Spinal cord (tissue), 10 donors: ENCODE measurements around the gene ENAH. TPM values are rescaled to one million over a fixed set of nuclear protein-coding genes. Genes with fewer than 3 reads are reported as not detected.

Experiments
- DNase-seq, 6 donors: peaks; one replicate each; pipeline versions ENCODE4 v3.0.0 to v3.0.0-alpha.2; 2013 to 2015; ENCODE audit warnings: low spot score in 6 of 6, low read depth in 4 of 6
- H3K27ac ChIP-seq: one replicate; pipeline ENCODE4 v1.5.1; 2013; ENCODE audit warnings: low read depth, low read length, control low read depth
- H3K27me3 ChIP-seq: one replicate; pipeline ENCODE4 v1.6.1; 2013; ENCODE audit warnings: low read length; ENCODE audit not compliant: control insufficient read depth, insufficient read depth
- H3K36me3 ChIP-seq: one replicate; pipeline ENCODE4 v1.6.1; 2013; ENCODE audit warnings: low read length; ENCODE audit not compliant: control insufficient read depth, insufficient read depth
- H3K4me1 ChIP-seq: one replicate; pipeline ENCODE4 v1.6.1; 2013; ENCODE audit warnings: low read length; ENCODE audit not compliant: control insufficient read depth, insufficient read depth
- H3K4me3 ChIP-seq: one replicate; pipeline ENCODE4 v1.5.1; 2013; ENCODE audit warnings: low read depth, low read length, control low read depth
- H3K9me3 ChIP-seq: one replicate; pipeline ENCODE4 v1.6.1; 2013; ENCODE audit warnings: low read length; ENCODE audit not compliant: control insufficient read depth, insufficient read depth
- WGBS: methylation state at CpG from one replicate; pipeline ENCODE4 v1.1.5; 2013; ENCODE audit warnings: missing lambda C conversion rate; ENCODE audit not compliant: insufficient coverage; 5-methylcytosine and 5-hydroxymethylcytosine counted together
- polyA plus RNA-seq, 2 donors: library from polyadenylated mRNA; unstranded; fragments of 120-200 nt; gene quantifications; one replicate each; pipeline ENCODE4 v1.2.1, GENCODE V29; 2013; ENCODE audit not compliant: insufficient read length in 2 of 2
- total RNA-seq, 2 donors: library from RNA; depleted of rRNA in 1 of 2; stranded (reverse); fragments of 120-200 nt in 1 of 2; fragments of >200 nt in 1 of 2; gene quantifications; one replicate each; pipeline versions ENCODE4 v1.2.3 to v1.2.4, GENCODE V29; 2013 to 2014
- donor health status: healthy.

The ENAH gene
- total and polyA plus RNA-seq, 4 donors: 78.8 to 129 (median 88.9) TPM

GRCh38 chr1:225500624-225501192 is 152.2 kb downstream of the ENAH start:
- no peak overlapping the region for H3K27ac ChIP-seq
- H3K9me3 ChIP-seq: no peaks in the 10 kb centered on the region
- H3K4me3 ChIP-seq: no peak overlapping the region
- no peaks in the 10 kb centered on the region for H3K36me3 ChIP-seq
- H3K4me1 ChIP-seq: no peaks in the 10 kb centered on the region
- 60% methylated on average over 1 of the region's 4 CpGs for WGBS
- DNase-seq: no peak
- no peaks in the 10 kb centered on the region for H3K27me3 ChIP-seq

GRCh38 chr1:225498549-225499136 is 154.3 kb downstream of the ENAH start:
- no peaks in the 10 kb centered on the region for H3K9me3 ChIP-seq
- H3K4me1 ChIP-seq: no peaks in the 10 kb centered on the region
- no peaks in the 10 kb centered on the region for H3K27me3 ChIP-seq
- DNase-seq: peak in 1 of 6 donors; percentile 13
- no peak overlapping the region for H3K4me3 ChIP-seq
- no peak overlapping the region for H3K27ac ChIP-seq
- no CpG with 5 or more reads among the region's 4 CpGs for WGBS
- H3K36me3 ChIP-seq: no peaks in the 10 kb centered on the region

- no peaks in the 10 kb centered on the region for H3K27me3 ChIP-seq
- no peak overlapping the region for H3K27ac ChIP-seq
- no CpG with 5 or more reads among the region's 7 CpGs for WGBS
- DNase-seq: no peak
- no peaks in the 10 kb centered on the region for H3K9me3 ChIP-seq
- no peaks in the 10 kb centered on the region for H3K36me3 ChIP-seq
- no peaks in the 10 kb centered on the region for H3K4me1 ChIP-seq
- H3K4me3 ChIP-seq: no peak overlapping the region
Measured at GRCh38 chr1:225494789-225495359, 158.0 kb downstream of the ENAH start.

GRCh38 chr1:225493591-225494246 is 159.2 kb downstream of the ENAH start:
- no CpG with 5 or more reads among the region's 6 CpGs for WGBS
- Histone ChIP-seq H3K27me3 (no peaks in the 10 kb centered on the region), H3K4me1 (no peaks in the 10 kb centered on the region), H3K9me3 (no peaks in the 10 kb centered on the region), H3K4me3 (no peak overlapping the region), H3K36me3 (no peaks in the 10 kb centered on the region), H3K27ac (no peak overlapping the region)
- DNase-seq: peak in 1 of 6 donors; percentile 5

GRCh38 chr1:225488676-225489075 is 164.2 kb downstream of the ENAH start:
- Histone ChIP-seq H3K27ac (no peak overlapping the region), H3K9me3 (no peaks in the 10 kb centered on the region), H3K36me3 (no peaks in the 10 kb centered on the region), H3K4me3 (no peak overlapping the region), H3K4me1 (no peaks in the 10 kb centered on the region), H3K27me3 (no peaks in the 10 kb centered on the region)
- 65% methylated on average over 3 of the region's 5 CpGs for WGBS
- DNase-seq: peak in 2 of 6 donors; percentile 11 to 59

- Histone ChIP-seq H3K4me1 (peaks cover 9% of the 10 kb centered on the region), H3K9me3 (no peaks in the 10 kb centered on the region), H3K27ac (no peak overlapping the region), H3K27me3 (no peaks in the 10 kb centered on the region), H3K4me3 (no peak overlapping the region), H3K36me3 (no peaks in the 10 kb centered on the region)
- WGBS: 88% methylated on average over 2 of the region's 2 CpGs
- DNase-seq: no peak
Measured at GRCh38 chr1:225486856-225487255, 166.1 kb downstream of the ENAH start.

- no peaks in the 10 kb centered on the region for H3K9me3 ChIP-seq
- 90% methylated on average over 2 of the region's 6 CpGs for WGBS
- no peak for DNase-seq
- H3K4me1 ChIP-seq: peaks cover 9% of the 10 kb centered on the region
- no peaks in the 10 kb centered on the region for H3K27me3 ChIP-seq
- H3K36me3 ChIP-seq: no peaks in the 10 kb centered on the region
- H3K4me3 ChIP-seq: no peak overlapping the region
- H3K27ac ChIP-seq: no peak overlapping the region
Measured at GRCh38 chr1:225485991-225486530, 166.9 kb downstream of the ENAH start.

- H3K9me3 ChIP-seq: no peaks in the 10 kb centered on the region
- H3K4me3 ChIP-seq: no peak overlapping the region
- no peak overlapping the region for H3K27ac ChIP-seq
- peaks cover 9% of the 10 kb centered on the region for H3K4me1 ChIP-seq
- no peaks in the 10 kb centered on the region for H3K27me3 ChIP-seq
- WGBS: no CpG with 5 or more reads among the region's 3 CpGs
- DNase-seq: no peak
- no peaks in the 10 kb centered on the region for H3K36me3 ChIP-seq
Measured at GRCh38 chr1:225485226-225485625, 167.7 kb downstream of the ENAH start.

- H3K4me1 ChIP-seq: peaks cover 9% of the 10 kb centered on the region
- no peak overlapping the region for H3K4me3 ChIP-seq
- no peak for DNase-seq
- 71% methylated on average over 4 of the region's 10 CpGs for WGBS
- H3K27me3 ChIP-seq: no peaks in the 10 kb centered on the region
- no peaks in the 10 kb centered on the region for H3K9me3 ChIP-seq
- no peaks in the 10 kb centered on the region for H3K36me3 ChIP-seq
- no peak overlapping the region for H3K27ac ChIP-seq
Measured at GRCh38 chr1:225484657-225485214, 168.2 kb downstream of the ENAH start.
